Measurements from ENCODE around the gene GCSAM.

GRCh38 chr3:112170046-112170445 lies 37.0 kb upstream of the GCSAM start:
- TF ChIP-seq POLR2A (IDR thresholded peaks at IDR 0.05) (no peak), CTCF (IDR thresholded peaks at IDR 0.05) (no peak)

Measured in body of pancreas (tissue), 4 donors.